DOHH2 (cell line): ENCODE measurements around the gene DNAH3.

Experiments used
- CTCF ChIP-seq: fragments of 200-600 bp; sonication (generic); IDR thresholded peaks from one replicate; pipeline ENCODE4 v1.5.1; 2014; ENCODE audit warnings: antibody characterized with exemption, mild to moderate bottlenecking, low read depth, low read length; ENCODE audit not compliant: poor library complexity, severe bottlenecking
- EZH2phosphoT487 ChIP-seq: fragments of 200-600 bp; sonication (generic); IDR thresholded peaks from 2 replicates; pipeline ENCODE4 v1.6.1; 2017; ENCODE audit warnings: borderline replicate concordance, mild to moderate bottlenecking, antibody characterized with exemption, low read length, moderate library complexity, mixed read lengths

GRCh38 chr16:21189311-21189710 lies 38.7 kb upstream of the DNAH3 start:
- TF ChIP-seq CTCF (no peak), EZH2phosphoT487 (no peak)
